ENCODE data around the gene TNS1. TPM values are rescaled to one million over a fixed set of nuclear protein-coding genes. Genes with fewer than 3 reads are reported as not detected.

TNS1 gene
- total RNA-seq, 1 experiment from 2014 or later: 6.2 TPM

DNA sequence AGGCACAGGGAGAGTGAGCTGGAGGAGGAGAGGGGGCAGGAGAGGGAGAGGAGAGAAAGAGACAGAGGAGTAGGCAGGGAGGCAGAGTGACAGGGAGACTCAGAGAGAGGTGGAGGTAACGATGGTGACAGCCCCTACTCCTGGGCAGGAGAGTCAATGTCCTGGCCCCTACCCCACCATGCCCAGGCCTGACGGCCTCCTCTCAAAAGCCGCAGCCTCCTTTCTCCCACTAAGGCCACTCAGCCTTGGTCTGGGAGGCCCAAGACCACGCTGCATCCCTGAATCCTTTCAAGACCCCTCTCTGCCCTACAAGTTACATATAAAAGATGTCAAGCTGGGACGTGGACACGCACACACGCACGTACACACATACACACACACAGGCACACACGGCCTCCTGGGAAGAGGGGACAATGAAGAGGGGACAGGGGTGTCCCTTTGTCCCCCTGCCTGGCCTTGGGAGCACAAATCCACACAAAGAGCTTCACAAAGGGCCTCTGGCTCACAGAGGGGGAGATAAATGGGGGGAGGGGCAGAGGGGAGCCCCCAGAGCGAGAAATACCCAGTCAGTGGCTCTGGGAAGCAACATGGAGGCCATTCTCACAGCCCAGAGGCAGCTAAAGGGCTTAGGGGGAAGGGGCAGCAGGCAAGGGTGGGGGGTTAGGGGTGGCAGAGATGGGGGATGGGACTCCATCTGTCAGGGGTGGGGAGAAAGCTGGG is 19.5 kb upstream of the TNS1 start:
- Histone ChIP-seq H3K4me3 (replicated peaks in 1 of 2; ENCODE audit: low read depth in 1 of 2, low read length in 2 of 2) (no peak overlapping the region), H2AFZ (ENCODE audit: low read depth, low read length, poor library complexity, severe bottlenecking) (no peak overlapping the region), H3K36me3 (ENCODE audit: control insufficient read depth in 1 of 2, insufficient read depth in 2 of 2, low read length in 2 of 2) (no peaks in the 10 kb centered on the region), H3K27me3 (ENCODE audit: insufficient read depth, low read length) (no peaks in the 10 kb centered on the region), H4K20me1 (ENCODE audit: insufficient read depth) (no peaks in the 10 kb centered on the region), H3K4me2 (ENCODE audit: low read length) (no peak overlapping the region), H3K27ac (ENCODE audit: low read depth, low read length) (no peak overlapping the region), H3K9me2 (ENCODE audit: insufficient read depth) (no peaks in the 10 kb centered on the region), H3K4me1 (ENCODE audit: control insufficient read depth in 1 of 2, insufficient read depth in 2 of 2, low read length in 2 of 2) (no peaks in the 10 kb centered on the region), H3K9me3 (ENCODE audit: control insufficient read depth in 1 of 2, insufficient read depth in 1 of 2, low read depth in 1 of 2, low read length in 2 of 2) (no peaks in the 10 kb centered on the region), H3K79me2 (ENCODE audit: insufficient read depth, low read length) (no peaks in the 10 kb centered on the region), H3K9ac (ENCODE audit: low read length) (no peak overlapping the region)
- no TSS peak for BruUV-seq (replicated peaks)
- TF ChIP-seq EZH2 (IDR thresholded peaks at IDR 0.05) (no peak), RAD21 (IDR thresholded peaks at IDR 0.05; ENCODE audit: low read depth) (no peak), POLR2A (IDR thresholded peaks at IDR 0.05; ENCODE audit: borderline replicate concordance, extremely low read depth, insufficient read depth, insufficient read length) (no peak)
- CTCF ChIA-PET: no interaction called here
- no peak for ATAC-seq
- POLR2A ChIA-PET: no interaction called here
- intact Hi-C loops (cut with micrococcal nuclease): no loop called here
- RAD21 ChIA-PET (ENCODE audit: low non-redundant PET in 1 of 2, low total read pairs in 2 of 2, uncharacterized antibody in 2 of 2, unreplicated experiment in 2 of 2): no interaction called here
- no peak for DNase-seq (ENCODE audit: low read depth, low spot score)

DNA sequence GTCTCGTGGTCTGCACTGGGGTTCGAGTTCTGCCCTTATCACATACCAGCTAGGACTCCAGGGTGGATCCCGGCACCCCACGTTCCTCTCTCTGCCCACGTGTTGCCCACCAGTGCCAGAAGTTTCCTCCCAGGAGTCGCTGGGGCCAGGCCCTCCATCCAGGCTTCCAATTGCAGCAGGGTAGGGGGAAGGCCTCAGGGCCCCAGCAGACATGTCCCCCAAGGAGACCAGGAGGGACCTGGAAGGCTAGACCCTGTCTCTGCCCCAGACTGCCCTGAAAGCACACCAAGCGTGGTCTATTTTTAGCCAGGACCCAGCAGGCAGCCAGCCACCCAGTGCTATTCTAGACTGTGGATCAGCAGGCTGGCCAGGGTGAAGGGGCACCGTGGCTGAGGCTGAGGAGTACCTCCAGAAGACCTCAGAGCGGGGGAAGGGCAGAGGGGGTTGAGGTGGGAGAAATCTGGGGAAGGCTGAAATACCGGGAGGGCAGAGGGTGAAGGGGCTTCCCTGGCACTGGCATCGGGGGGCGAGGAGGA is 18.8 kb upstream of the TNS1 start:
- no peak overlapping the region for H3K9ac ChIP-seq (ENCODE audit: low read length)
- BruUV-seq (replicated peaks): no TSS peak
- H3K36me3 ChIP-seq (ENCODE audit: control insufficient read depth in 1 of 2, insufficient read depth in 2 of 2, low read length in 2 of 2): no peaks in the 10 kb centered on the region
- no peak overlapping the region for H3K4me3 ChIP-seq (replicated peaks in 1 of 2; ENCODE audit: low read depth in 1 of 2, low read length in 2 of 2)
- H3K4me1 ChIP-seq (ENCODE audit: control insufficient read depth in 1 of 2, insufficient read depth in 2 of 2, low read length in 2 of 2): no peaks in the 10 kb centered on the region
- CTCF ChIA-PET: no interaction called here
- POLR2A ChIA-PET: no interaction called here
- no peaks in the 10 kb centered on the region for H3K79me2 ChIP-seq (ENCODE audit: insufficient read depth, low read length)
- no peak overlapping the region for H3K27ac ChIP-seq (ENCODE audit: low read depth, low read length)
- no peak overlapping the region for H3K4me2 ChIP-seq (ENCODE audit: low read length)
- no peaks in the 10 kb centered on the region for H3K9me3 ChIP-seq (ENCODE audit: control insufficient read depth in 1 of 2, insufficient read depth in 1 of 2, low read depth in 1 of 2, low read length in 2 of 2)
- no peaks in the 10 kb centered on the region for H4K20me1 ChIP-seq (ENCODE audit: insufficient read depth)
- ATAC-seq: no peak
- H2AFZ ChIP-seq (ENCODE audit: low read depth, low read length, poor library complexity, severe bottlenecking): no peak overlapping the region
- RAD21 ChIA-PET (ENCODE audit: low non-redundant PET in 1 of 2, low total read pairs in 2 of 2, uncharacterized antibody in 2 of 2, unreplicated experiment in 2 of 2): no interaction called here
- H3K9me2 ChIP-seq (ENCODE audit: insufficient read depth): no peaks in the 10 kb centered on the region
- H3K27me3 ChIP-seq (ENCODE audit: insufficient read depth, low read length): no peaks in the 10 kb centered on the region
- DNase-seq (ENCODE audit: low read depth, low spot score): no peak
- intact Hi-C loops (cut with micrococcal nuclease): no loop called here
- TF ChIP-seq SIN3A (IDR thresholded peaks at IDR 0.05; ENCODE audit: low read depth): no peak
- TF ChIP-seq EZH2 (IDR thresholded peaks at IDR 0.05): no peak
- TF ChIP-seq FOSL1 (IDR thresholded peaks at IDR 0.05; ENCODE audit: low read depth): no peak
- TF ChIP-seq, protein P1, sequence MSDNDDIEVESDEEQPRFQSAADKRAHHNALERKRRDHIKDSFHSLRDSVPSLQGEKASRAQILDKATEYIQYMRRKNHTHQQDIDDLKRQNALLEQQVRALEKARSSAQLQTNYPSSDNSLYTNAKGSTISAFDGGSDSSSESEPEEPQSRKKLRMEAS (IDR thresholded peaks at IDR 0.05): no peak
- no peak for TF ChIP-seq EZH2phosphoT487 (IDR thresholded peaks at IDR 0.05; ENCODE audit: borderline replicate concordance)
- TF ChIP-seq, protein P2, sequence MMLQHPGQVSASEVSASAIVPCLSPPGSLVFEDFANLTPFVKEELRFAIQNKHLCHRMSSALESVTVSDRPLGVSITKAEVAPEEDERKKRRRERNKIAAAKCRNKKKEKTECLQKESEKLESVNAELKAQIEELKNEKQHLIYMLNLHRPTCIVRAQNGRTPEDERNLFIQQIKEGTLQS (IDR thresholded peaks at IDR 0.05): no peak
- TF ChIP-seq, protein P3, sequence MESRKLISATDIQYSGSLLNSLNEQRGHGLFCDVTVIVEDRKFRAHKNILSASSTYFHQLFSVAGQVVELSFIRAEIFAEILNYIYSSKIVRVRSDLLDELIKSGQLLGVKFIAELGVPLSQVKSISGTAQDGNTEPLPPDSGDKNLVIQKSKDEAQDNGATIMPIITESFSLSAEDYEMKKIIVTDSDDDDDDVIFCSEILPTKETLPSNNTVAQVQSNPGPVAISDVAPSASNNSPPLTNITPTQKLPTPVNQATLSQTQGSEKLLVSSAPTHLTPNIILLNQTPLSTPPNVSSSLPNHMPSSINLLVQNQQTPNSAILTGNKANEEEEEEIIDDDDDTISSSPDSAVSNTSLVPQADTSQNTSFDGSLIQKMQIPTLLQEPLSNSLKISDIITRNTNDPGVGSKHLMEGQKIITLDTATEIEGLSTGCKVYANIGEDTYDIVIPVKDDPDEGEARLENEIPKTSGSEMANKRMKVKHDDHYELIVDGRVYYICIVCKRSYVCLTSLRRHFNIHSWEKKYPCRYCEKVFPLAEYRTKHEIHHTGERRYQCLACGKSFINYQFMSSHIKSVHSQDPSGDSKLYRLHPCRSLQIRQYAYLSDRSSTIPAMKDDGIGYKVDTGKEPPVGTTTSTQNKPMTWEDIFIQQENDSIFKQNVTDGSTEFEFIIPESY (IDR thresholded peaks at IDR 0.05; ENCODE audit: extremely low read depth, insufficient replicate concordance, low read length): no peak
- TF ChIP-seq ZNF274 (IDR thresholded peaks at IDR 0.05; ENCODE audit: low read depth, low read length): no peak
- no peak for TF ChIP-seq YY1 (IDR thresholded peaks at IDR 0.05; ENCODE audit: extremely low read depth, insufficient replicate concordance, low read depth, low read length)
- TF ChIP-seq, protein P4, sequence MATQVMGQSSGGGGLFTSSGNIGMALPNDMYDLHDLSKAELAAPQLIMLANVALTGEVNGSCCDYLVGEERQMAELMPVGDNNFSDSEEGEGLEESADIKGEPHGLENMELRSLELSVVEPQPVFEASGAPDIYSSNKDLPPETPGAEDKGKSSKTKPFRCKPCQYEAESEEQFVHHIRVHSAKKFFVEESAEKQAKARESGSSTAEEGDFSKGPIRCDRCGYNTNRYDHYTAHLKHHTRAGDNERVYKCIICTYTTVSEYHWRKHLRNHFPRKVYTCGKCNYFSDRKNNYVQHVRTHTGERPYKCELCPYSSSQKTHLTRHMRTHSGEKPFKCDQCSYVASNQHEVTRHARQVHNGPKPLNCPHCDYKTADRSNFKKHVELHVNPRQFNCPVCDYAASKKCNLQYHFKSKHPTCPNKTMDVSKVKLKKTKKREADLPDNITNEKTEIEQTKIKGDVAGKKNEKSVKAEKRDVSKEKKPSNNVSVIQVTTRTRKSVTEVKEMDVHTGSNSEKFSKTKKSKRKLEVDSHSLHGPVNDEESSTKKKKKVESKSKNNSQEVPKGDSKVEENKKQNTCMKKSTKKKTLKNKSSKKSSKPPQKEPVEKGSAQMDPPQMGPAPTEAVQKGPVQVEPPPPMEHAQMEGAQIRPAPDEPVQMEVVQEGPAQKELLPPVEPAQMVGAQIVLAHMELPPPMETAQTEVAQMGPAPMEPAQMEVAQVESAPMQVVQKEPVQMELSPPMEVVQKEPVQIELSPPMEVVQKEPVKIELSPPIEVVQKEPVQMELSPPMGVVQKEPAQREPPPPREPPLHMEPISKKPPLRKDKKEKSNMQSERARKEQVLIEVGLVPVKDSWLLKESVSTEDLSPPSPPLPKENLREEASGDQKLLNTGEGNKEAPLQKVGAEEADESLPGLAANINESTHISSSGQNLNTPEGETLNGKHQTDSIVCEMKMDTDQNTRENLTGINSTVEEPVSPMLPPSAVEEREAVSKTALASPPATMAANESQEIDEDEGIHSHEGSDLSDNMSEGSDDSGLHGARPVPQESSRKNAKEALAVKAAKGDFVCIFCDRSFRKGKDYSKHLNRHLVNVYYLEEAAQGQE (IDR thresholded peaks at IDR 0.05; ENCODE audit: low read depth): no peak
- TF ChIP-seq ZFX (IDR thresholded peaks at IDR 0.05): no peak
- TF ChIP-seq POLR2A (IDR thresholded peaks at IDR 0.05; ENCODE audit: borderline replicate concordance, extremely low read depth, insufficient read depth, insufficient read length): no peak
- TF ChIP-seq ELF1 (IDR thresholded peaks at IDR 0.05; ENCODE audit: borderline replicate concordance, low read depth): no peak

Measured in HCT116 (cell line).